MCF 10A (cell line): Measurements from ENCODE around the gene GLDC. TPM values are rescaled to one million over a fixed set of nuclear protein-coding genes. Genes with fewer than 3 reads are reported as not detected.

ENCODE experiments used
- BruUV-seq: library from RNA; stranded (reverse); fragments of 400-500 nt; replicated peaks from 2 replicates; lab custom pipeline; 2021; lab: Mats Ljungman, UMichigan
- CTCF ChIA-PET: fragments of 300-600 bp; sonication (Branson Sonifier 250); formaldehyde crosslinking; extraction: SDS; loops from one replicate; lab custom pipeline; 2021; ENCODE audit warnings: antibody characterized with exemption, inconsistent platforms; lab: Yijun Ruan, JAX
- POLR2A ChIA-PET: fragments of 300-600, 350-650 bp; sonication (Branson Sonifier 250); formaldehyde crosslinking; extraction: SDS; loops from one replicate; lab custom pipeline; 2020; ENCODE audit warnings: antibody characterized with exemption, inconsistent platforms; lab: Yijun Ruan, JAX
- DNase-seq: peaks from one replicate; pipeline ENCODE4 v3.0.0-alpha.2; 2018; ENCODE audit not compliant: unreplicated experiment
- H3K27ac Mint-ChIP-seq: one replicate; pipeline ENCODE4 v1.8.0; 2022; ENCODE audit warnings: mild to moderate bottlenecking, low read depth, mixed read lengths; ENCODE audit not compliant: unreplicated experiment
- H3K27me3 Mint-ChIP-seq: one replicate; pipeline ENCODE4 v1.8.0; 2022; ENCODE audit warnings: mixed read lengths; ENCODE audit not compliant: insufficient read depth, unreplicated experiment
- H3K36me3 Mint-ChIP-seq: one replicate; pipeline ENCODE4 v1.8.0; 2022; ENCODE audit warnings: mild to moderate bottlenecking, moderate library complexity, mixed read lengths; ENCODE audit not compliant: insufficient read depth, unreplicated experiment
- H3K4me1 Mint-ChIP-seq: one replicate; pipeline ENCODE4 v1.8.0; 2022; ENCODE audit warnings: mixed read lengths; ENCODE audit not compliant: insufficient read depth, unreplicated experiment
- H3K4me3 Mint-ChIP-seq: one replicate; pipeline ENCODE4 v1.8.0; 2022; ENCODE audit warnings: mild to moderate bottlenecking, moderate library complexity, mixed read lengths; ENCODE audit not compliant: unreplicated experiment
- H3K9me3 Mint-ChIP-seq: one replicate; pipeline ENCODE4 v1.8.0; 2022; ENCODE audit warnings: mixed read lengths; ENCODE audit not compliant: unreplicated experiment
- intact Hi-C: fragments of 100-400 bp; cut with micrococcal nuclease; formaldehyde crosslinking; loops from 2 replicates; pipeline ENCODE4 v1.14.1; 2022
- total RNA-seq: library from RNA; stranded (reverse); gene quantifications from 2 replicates; pipeline ENCODE4 v1.2.3, GENCODE V29; 2022
- TF ChIP-seq, protein P1 (sequence below): fragments of 200-600 bp; IDR thresholded peaks from one replicate; pipeline ENCODE4 v1.8.0; 2022; ENCODE audit warnings: antibody characterized with exemption, mild to moderate bottlenecking; ENCODE audit not compliant: unreplicated experiment

Gene GLDC
- total RNA-seq, 1 experiment from 2014 or later: 2.9 TPM

DNA sequence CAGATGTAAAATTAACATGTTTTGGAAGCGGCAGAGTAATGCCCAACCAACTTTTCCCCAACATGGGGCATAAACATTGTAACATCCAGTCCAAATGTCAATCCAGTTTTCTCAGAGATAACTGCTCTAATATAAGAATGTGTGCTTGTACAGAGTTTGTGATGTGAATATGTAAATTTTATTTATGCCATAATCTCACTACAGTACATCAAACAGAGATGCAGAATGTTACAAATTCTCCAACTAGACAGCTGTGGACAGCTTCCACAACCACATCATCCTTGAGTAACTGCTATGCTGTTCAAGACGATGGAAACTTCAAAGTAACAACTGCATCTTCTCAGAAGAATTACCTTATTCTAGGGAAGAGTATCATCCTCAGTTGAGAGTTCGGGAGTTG is 109.9 kb downstream of the GLDC start:
- intact Hi-C loops: no loop called here
- Mint-ChIP-seq H3K36me3 (no peaks in the 10 kb centered on the region), H3K27ac (no peak overlapping the region), H3K4me1 (peaks cover 8% of the 10 kb centered on the region), H3K9me3 (no peaks in the 10 kb centered on the region), H3K4me3 (no peak overlapping the region), H3K27me3 (no peaks in the 10 kb centered on the region)
- no peak for DNase-seq
- ChIA-PET POLR2A (interaction anchor here (0.5 kb wide), 1 partner anchor 22 kb away, joined by 3 read pairs; no protein-coding TSS in a partner anchor), CTCF (interaction anchor here (0.7 kb wide), 1 partner anchor 86 kb away, joined by 3 read pairs; no protein-coding TSS in a partner anchor)
- TF ChIP-seq, protein P1, sequence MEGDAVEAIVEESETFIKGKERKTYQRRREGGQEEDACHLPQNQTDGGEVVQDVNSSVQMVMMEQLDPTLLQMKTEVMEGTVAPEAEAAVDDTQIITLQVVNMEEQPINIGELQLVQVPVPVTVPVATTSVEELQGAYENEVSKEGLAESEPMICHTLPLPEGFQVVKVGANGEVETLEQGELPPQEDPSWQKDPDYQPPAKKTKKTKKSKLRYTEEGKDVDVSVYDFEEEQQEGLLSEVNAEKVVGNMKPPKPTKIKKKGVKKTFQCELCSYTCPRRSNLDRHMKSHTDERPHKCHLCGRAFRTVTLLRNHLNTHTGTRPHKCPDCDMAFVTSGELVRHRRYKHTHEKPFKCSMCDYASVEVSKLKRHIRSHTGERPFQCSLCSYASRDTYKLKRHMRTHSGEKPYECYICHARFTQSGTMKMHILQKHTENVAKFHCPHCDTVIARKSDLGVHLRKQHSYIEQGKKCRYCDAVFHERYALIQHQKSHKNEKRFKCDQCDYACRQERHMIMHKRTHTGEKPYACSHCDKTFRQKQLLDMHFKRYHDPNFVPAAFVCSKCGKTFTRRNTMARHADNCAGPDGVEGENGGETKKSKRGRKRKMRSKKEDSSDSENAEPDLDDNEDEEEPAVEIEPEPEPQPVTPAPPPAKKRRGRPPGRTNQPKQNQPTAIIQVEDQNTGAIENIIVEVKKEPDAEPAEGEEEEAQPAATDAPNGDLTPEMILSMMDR: no peak
- BruUV-seq: no TSS peak

DNA sequence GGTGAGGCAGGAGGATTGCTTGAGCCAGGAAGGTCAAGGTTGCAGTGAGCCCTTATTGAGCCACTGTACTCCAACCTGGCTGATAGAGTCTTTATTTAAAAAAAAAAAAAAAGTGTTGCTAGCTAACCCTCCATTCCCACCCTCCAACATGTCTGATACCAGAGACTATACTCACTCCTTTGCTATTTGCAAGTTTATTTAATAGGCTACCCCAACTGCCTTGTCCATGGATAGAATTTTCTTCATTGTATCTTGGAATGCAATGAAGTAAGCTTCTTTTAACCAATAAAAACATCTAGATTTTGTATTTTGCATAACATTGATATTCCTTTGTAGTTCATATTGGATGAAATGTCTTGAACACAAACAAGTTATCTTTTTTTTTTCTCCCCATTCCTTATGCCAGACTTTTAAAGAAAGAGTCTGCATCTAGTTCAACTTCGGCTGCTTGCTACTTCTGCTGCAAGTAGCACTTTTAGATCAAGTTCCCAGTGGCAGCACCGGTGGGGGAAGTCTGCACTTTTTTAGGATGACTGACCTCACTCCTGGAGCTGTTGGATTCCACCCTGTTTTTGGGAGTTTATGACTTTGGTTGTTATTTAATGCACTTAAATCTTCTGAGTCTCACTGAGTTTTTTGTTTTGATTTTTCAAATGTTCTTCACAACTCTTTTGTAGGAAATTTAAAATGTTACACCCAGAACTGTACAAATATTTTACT is 120.0 kb downstream of the GLDC start:
- intact Hi-C loops: no loop called here
- Mint-ChIP-seq H3K4me3 (no peak overlapping the region), H3K27ac (no peak overlapping the region), H3K27me3 (no peaks in the 10 kb centered on the region), H3K4me1 (peaks cover 6% of the 10 kb centered on the region), H3K9me3 (peaks cover 8% of the 10 kb centered on the region), H3K36me3 (no peaks in the 10 kb centered on the region)
- TF ChIP-seq, protein P1: no peak
- ChIA-PET CTCF (interaction anchor here (0.5 to 1.4 kb wide), 7 partner anchors 17 to 1273 kb away, joined by 3 to 5 read pairs (median 4); no protein-coding TSS in a partner anchor), POLR2A (no interaction called here)
- no peak for DNase-seq
- no TSS peak for BruUV-seq

DNA sequence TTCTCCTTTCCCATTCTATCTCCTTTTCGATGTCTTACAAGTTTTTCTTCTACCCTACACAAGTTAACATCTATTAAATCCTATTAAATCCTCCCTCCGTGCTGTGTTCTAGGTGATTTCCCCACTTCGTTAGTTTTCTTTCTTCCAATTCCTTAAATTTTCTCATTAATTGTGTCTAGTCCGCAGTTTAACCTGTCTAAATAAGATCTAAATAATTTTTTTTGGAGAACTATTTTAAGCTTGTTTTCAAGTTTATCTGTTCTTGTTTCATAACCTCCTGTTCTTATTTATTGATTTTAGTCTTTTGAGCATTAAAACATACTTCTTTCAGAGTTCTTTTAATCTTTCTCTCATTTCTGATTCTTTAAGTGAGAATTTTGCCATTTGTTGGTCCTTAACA is 123.3 kb downstream of the GLDC start:
- Mint-ChIP-seq H3K9me3 (peaks cover 8% of the 10 kb centered on the region), H3K36me3 (no peaks in the 10 kb centered on the region), H3K27ac (no peak overlapping the region), H3K4me3 (no peak overlapping the region), H3K27me3 (no peaks in the 10 kb centered on the region), H3K4me1 (no peaks in the 10 kb centered on the region)
- ChIA-PET CTCF (no interaction called here), POLR2A (interaction anchor here (0.8 kb wide), 1 partner anchor 10 kb away, joined by 4 read pairs; no protein-coding TSS in a partner anchor)
- TF ChIP-seq, protein P1: no peak
- no TSS peak for BruUV-seq
- no peak for DNase-seq
- intact Hi-C loops: no loop called here

DNA sequence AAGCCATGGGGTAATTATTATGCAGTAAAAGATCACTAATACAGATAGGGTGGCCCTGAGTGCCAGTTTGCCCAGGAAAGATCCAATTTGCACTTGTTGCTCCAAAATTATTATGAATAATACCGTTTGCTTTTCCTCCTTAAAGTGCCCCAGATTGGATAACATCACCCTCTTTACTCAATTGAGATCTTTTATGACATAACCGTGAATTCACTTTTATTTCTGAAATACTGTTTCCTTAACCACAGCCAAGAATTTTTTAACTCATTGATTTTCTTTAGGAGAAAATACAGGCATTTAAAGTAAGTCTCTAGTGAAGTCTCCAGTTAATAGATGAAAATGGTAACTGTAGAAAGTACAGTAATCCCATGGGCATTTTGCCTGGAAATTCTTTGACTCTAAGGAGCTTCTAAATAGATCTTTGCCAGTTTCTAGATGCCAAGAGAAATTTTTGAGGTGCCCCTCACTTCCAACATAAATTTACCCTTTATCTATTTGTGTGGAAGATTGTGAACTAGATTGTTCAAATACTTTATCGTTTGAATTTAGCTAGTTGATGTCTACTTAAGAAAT is 133.4 kb downstream of the GLDC start:
- no peak for DNase-seq
- ChIA-PET CTCF (interaction anchor here (1.2 kb wide), 1 partner anchor 41 kb away, joined by 3 read pairs; no protein-coding TSS in a partner anchor), POLR2A (interaction anchor here (1.7 kb wide), 1 partner anchor 10 kb away, joined by 4 read pairs; no protein-coding TSS in a partner anchor)
- Mint-ChIP-seq H3K27ac (no peak overlapping the region), H3K4me3 (no peak overlapping the region), H3K9me3 (no peaks in the 10 kb centered on the region), H3K4me1 (no peaks in the 10 kb centered on the region), H3K27me3 (no peaks in the 10 kb centered on the region), H3K36me3 (peaks cover 46% of the 10 kb centered on the region)
- intact Hi-C loops: no loop called here
- TF ChIP-seq, protein P1: no peak
- BruUV-seq: no TSS peak
